ENCODE data around the gene CD4.
A peak's percentile ranks its signal among the peaks of the same experiment; 100 is the strongest.

The CD4 gene

GRCh38 chr12:6817662-6818157 is 28.4 kb downstream of the CD4 start:
- DNase-seq, result no peak

- no peak for DNase-seq
These were observed 28.9 kb downstream of the CD4 start for GRCh38 chr12:6818222-6818621.

- no peak for DNase-seq
These were observed 29.3 kb downstream of the CD4 start for GRCh38 chr12:6818645-6819044.

- DNase-seq, result no peak
These were observed 30.0 kb downstream of the CD4 start for GRCh38 chr12:6819106-6820030.

DNA sequence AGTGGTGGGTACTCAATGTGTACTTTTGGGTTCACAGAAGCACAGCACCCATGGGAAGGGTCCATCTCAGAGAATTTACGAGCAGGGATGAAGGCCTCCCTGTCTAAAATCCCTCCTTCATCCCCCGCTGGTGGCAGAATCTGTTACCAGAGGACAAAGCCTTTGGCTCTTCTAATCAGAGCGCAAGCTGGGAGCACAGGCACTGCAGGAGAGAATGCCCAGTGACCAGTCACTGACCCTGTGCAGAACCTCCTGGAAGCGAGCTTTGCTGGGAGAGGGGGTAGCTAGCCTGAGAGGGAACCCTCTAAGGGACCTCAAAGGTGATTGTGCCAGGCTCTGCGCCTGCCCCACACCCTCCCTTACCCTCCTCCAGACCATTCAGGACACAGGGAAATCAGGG is 30.8 kb downstream of the CD4 start:
- no peak for DNase-seq

DNA sequence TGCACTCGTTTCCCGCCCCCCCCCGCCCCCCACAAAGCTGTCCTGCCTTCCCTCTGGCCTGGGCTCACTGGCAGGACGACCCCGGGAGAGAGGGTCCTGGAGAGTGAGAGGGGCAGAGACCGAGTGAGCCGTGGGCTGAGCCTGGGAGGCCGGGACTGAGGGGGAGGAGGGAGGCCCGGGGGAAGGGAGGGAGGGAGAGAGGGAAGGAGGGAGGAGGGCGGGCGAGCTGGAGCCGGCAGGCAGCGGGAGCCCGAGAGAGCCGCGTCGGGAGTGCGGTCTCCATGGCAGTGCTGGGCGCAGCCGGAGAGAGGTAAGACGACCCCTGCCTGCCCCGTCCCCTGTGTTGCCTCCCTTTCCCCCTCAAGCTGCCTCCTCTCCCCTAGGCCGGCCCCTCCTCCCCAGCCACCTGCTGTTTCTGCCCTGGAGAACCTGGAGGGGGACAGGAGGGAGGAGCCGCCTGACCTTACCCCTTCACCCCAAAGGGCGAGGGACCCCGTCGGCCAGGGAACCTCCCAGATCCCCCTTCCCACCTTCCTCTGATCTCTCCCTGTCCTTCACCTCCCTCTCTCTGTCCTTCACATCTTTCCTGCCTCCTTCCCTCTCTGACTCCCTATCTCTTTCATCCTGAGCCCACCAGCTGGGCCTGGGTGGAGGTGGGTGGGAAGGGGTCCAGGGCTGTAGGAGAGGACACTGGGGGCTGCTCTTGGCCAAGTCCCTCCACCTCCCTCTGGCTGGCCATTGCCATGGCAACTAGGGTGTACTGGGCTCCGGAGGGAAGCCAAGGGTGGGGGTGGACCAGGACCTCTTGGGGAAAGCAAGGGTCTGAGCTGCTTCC is 32.5 kb downstream of the CD4 start, which contains the start of gene GPR162:
Gene GPR162, plus strand, starts transcription at position 231 of the 835 bp plus-strand sequence. CDS start 2,078 bp downstream, outside the sequence.
- peak; percentile 89 for DNase-seq

GRCh38 chr12:6822426-6823135 is 33.3 kb downstream of the CD4 start:
- DNase-seq, result no peak

GRCh38 chr12:6823182-6824084 is 34.1 kb downstream of the CD4 start:
- DNase-seq, result no peak

DNA sequence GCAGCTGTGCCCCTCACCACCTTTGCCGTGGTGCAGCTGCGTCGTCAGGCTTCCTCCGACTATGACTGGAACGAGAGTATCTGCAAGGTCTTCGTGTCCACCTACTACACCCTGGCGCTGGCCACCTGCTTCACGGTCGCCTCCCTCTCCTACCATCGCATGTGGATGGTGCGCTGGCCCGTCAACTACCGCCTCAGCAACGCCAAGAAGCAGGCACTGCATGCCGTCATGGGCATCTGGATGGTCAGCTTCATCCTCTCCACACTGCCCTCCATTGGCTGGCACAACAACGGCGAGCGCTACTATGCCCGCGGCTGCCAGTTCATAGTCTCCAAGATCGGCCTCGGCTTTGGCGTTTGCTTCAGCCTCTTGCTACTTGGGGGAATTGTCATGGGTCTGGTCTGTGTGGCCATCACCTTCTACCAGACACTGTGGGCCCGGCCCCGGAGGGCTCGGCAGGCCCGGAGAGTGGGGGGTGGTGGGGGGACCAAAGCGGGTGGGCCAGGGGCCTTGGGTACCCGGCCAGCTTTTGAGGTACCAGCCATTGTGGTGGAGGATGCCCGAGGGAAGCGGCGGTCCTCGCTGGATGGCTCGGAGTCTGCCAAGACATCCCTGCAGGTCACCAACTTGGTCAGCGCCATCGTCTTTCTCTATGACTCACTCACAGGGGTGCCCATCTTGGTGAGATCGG is 34.9 kb downstream of the CD4 start:
- DNase-seq, result no peak

DNA sequence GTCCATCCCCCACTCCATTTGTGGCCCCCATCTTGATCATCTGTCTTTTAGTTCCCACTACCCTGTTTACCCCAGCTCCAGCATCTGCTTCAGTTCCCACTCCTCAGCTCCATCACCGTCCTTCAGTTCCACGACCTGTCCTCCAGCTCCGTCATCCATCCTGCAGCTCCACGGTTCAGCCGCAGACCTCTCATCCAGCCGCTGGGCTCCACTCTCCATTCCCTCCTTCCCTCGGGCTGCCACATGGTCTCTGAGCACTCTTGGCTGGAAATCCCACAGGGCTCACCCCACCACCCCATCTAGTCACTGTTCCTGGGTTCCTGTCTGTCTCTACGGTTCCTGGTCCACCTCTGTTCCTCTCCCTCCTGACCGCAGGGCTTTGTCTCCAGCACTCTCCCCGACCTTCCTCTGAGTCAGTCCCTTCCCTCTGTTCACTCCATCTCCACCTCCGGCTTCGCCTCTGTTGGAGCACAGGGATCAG is 35.6 kb downstream of the CD4 start:
- DNase-seq, result no peak

DNA sequence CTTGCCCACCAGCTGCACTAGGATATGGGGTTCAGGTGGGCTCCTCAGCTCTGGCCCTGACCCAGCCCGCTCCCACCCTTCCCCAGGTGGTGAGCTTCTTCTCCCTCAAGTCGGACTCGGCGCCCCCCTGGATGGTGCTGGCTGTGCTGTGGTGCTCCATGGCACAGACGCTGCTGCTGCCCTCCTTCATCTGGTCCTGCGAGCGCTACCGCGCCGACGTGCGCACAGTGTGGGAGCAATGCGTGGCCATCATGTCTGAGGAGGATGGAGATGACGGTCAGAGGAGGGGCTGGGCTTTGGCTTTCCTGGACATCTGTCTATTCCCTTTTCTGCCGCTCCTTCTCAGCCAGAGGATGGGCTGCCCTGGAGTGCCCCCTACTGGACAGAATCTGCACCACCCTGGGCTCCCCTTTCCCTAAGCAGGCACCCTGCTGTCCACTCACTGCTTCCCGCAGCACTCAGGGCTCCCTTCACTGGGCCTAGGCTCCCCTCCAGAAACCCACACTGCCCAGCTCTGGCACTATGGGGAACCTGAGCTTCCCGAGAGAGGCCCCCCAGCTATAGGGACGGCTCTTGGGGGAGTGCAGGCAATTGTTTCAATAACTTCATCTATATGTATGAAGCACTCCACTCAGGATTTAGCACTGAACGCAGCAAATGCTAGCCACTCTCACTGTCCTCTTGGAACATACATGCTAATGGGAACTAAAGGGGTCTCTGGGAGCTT is 36.2 kb downstream of the CD4 start:
- peak; percentile 96 for DNase-seq

DNA sequence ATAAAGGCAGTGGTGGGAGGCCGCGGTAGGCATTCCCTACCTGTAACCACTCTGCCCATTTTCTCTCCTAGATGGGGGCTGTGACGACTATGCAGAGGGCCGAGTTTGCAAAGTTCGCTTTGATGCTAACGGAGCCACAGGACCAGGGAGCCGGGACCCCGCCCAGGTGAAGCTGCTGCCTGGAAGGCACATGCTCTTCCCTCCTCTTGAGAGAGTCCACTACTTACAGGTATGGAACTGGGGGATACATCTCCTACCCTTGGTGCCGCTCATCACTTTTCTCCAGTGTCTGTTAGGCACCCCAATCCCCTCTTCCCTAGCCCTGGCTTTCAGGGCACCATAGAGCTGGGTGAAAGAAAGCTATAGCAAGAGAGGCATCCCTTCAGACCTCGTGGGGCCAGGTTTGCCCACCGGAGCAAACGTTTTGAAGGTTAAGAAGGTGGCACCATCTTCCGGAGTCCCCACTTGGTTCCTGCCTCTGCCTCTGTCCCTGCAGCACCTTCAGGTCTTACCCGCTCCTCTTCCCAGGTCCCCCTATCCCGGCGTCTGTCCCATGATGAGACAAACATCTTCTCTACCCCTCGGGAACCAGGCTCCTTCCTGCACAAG is 36.9 kb downstream of the CD4 start:
- no peak for DNase-seq

GRCh38 chr12:6826734-6827436 is 37.6 kb downstream of the CD4 start:
- no peak for DNase-seq

GRCh38 chr12:6827437-6827911 is 38.1 kb downstream of the CD4 start:
- peak; percentile 98 for DNase-seq

DNA sequence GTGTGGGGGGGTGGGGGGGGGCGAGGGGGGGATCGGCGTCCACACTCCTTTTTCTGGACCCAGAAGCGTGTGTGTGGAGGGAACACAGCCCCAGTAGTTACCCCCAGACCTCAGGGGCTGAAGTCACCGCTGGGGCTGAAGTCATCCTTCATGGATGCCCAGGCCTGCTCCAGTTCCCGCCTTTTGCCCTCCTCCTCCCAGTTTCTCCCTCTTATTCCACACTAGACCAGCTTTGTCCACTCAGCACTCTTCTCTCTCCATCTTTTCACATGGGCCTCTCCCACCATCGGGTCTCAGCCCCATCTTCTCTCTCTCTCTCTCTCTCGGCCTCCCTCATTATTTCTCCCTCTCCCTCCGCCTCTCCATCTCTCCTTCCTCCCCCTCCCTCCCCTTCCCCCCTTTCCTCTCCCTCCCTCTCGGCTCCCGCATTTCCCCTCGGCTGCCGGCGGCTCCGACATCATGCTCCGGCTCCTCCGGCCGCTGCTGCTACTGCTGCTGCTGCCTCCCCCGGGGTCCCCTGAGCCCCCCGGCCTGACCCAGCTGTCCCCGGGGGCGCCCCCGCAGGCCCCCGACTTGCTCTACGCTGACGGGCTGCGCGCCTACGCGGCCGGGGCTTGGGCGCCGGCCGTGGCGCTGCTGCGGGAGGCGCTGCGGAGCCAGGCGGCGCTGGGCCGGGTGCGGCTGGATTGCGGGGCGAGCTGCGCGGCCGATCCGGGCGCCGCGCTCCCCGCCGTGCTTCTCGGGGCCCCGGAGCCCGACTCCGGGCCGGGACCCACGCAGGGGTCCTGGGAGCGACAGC is 38.9 kb downstream of the CD4 start, which contains the start of gene P3H3:
Gene P3H3, plus strand, starts transcription at position 426 of the 799 bp plus-strand sequence. Its CDS starts 34 bp downstream, at position 460.
- peak; percentile 83 for DNase-seq

- DNase-seq, result peak; percentile 77
These were observed 39.6 kb downstream of the CD4 start for GRCh38 chr12:6828781-6829535.

Data from NCI-H82 (cell line).